WTC11 (cell line): ENCODE measurements around the gene SNAP29. TPM values are rescaled to one million over a fixed set of nuclear protein-coding genes. Genes with fewer than 3 reads are reported as not detected.

Experiments
- ATAC-seq: fragments of 200-7000 bp; cut with Tn5 transposase; 2 replicates; pipeline ENCODE4 v1.10.0; 2021; ENCODE audit warnings: mild to moderate bottlenecking, moderate library complexity
- CTCF ChIA-PET: fragments of 300-600 bp; sonication (Branson Sonifier 250); formaldehyde crosslinking; loops from one replicate; lab custom pipeline; 2021; ENCODE audit warnings: antibody characterized with exemption; lab: Charles Lee
- POLR2A ChIA-PET: fragments of 350-600 bp; sonication (Branson Sonifier 250); formaldehyde crosslinking; loops from one replicate; lab custom pipeline; 2021; ENCODE audit warnings: antibody characterized with exemption; lab: Charles Lee
- DNase-seq: peaks from one replicate; pipeline ENCODE4 v3.0.0; 2021; ENCODE audit warnings: low spot score
- H3K27ac Mint-ChIP-seq: 2 replicates; pipeline ENCODE4 v1.8.0; 2021; ENCODE audit warnings: mixed read lengths
- H3K27me3 Mint-ChIP-seq: 2 replicates; pipeline ENCODE4 v1.8.0; 2021; ENCODE audit warnings: low read depth, mild to moderate bottlenecking, moderate library complexity, mixed read lengths
- H3K36me3 Mint-ChIP-seq: 2 replicates; pipeline ENCODE4 v1.8.0; 2021; ENCODE audit warnings: mixed read lengths
- H3K4me1 Mint-ChIP-seq: 2 replicates; pipeline ENCODE4 v1.8.0; 2022; ENCODE audit warnings: mixed read lengths
- H3K4me3 Mint-ChIP-seq: 2 replicates; pipeline ENCODE4 v1.8.0; 2021; ENCODE audit warnings: mild to moderate bottlenecking, moderate library complexity, mixed read lengths
- H3K9me3 Mint-ChIP-seq: 2 replicates; pipeline ENCODE4 v1.8.0; 2021; ENCODE audit warnings: mixed read lengths
- ERG ChIP-seq: fragments of 250-450 bp; sonication (Bioruptor Pico); IDR thresholded peaks from 2 replicates; pipeline ENCODE4 v1.8.0; 2021; ENCODE audit warnings: mild to moderate bottlenecking
- ETV6 ChIP-seq: sonication (generic); formaldehyde crosslinking; IDR thresholded peaks from 2 replicates; pipeline ENCODE4 v1.8.1; 2022; ENCODE audit warnings: mild to moderate bottlenecking, missing genetic modification reagents
- FOXP1 ChIP-seq: sonication (generic); formaldehyde crosslinking; IDR thresholded peaks from 2 replicates; pipeline ENCODE4 v1.8.0; 2022; ENCODE audit warnings: missing genetic modification reagents, mild to moderate bottlenecking, moderate library complexity, borderline replicate concordance
- GABPB1 ChIP-seq: sonication (generic); formaldehyde crosslinking; IDR thresholded peaks from 2 replicates; pipeline ENCODE4 v1.8.1; 2023; ENCODE audit warnings: mild to moderate bottlenecking, missing genetic modification reagents
- HMGA2 ChIP-seq: fragments of 250-450 bp; sonication (Bioruptor Pico); IDR thresholded peaks from 2 replicates; pipeline ENCODE4 v1.4.0; 2021; ENCODE audit warnings: mild to moderate bottlenecking, moderate library complexity
- JAZF1 ChIP-seq: fragments of 250-450 bp; sonication (Bioruptor Pico); IDR thresholded peaks from 2 replicates; pipeline ENCODE4 v1.9.0; 2021; ENCODE audit warnings: moderate library complexity, mild to moderate bottlenecking, inconsistent platforms
- KAT7 ChIP-seq: sonication (generic); formaldehyde crosslinking; IDR thresholded peaks from 2 replicates; pipeline ENCODE4 v1.8.1; 2023; ENCODE audit warnings: missing genetic modification reagents, mild to moderate bottlenecking, borderline replicate concordance
- NFATC4 ChIP-seq: fragments of 250-450 bp; sonication (Bioruptor Pico); IDR thresholded peaks from 2 replicates; pipeline ENCODE4 v1.9.0; 2021; ENCODE audit warnings: mild to moderate bottlenecking
- TEAD4 ChIP-seq: sonication (generic); formaldehyde crosslinking; IDR thresholded peaks from 2 replicates; pipeline ENCODE4 v1.8.0; 2022; ENCODE audit warnings: mild to moderate bottlenecking, missing genetic modification reagents
- TP53 ChIP-seq: sonication (generic); formaldehyde crosslinking; IDR thresholded peaks from 2 replicates; pipeline ENCODE4 v1.8.1; 2023; ENCODE audit warnings: mild to moderate bottlenecking, missing genetic modification reagents
- ZBTB21 ChIP-seq: sonication (generic); formaldehyde crosslinking; IDR thresholded peaks from 2 replicates; pipeline ENCODE4 v1.8.1; 2023; ENCODE audit warnings: mild to moderate bottlenecking, missing genetic modification reagents, borderline replicate concordance
- ZNF396 ChIP-seq: fragments of 250-450 bp; sonication (Bioruptor Pico); IDR thresholded peaks from 2 replicates; pipeline ENCODE4 v1.8.0; 2021; ENCODE audit warnings: mild to moderate bottlenecking, moderate library complexity, borderline replicate concordance
- ZNF416 ChIP-seq: fragments of 250-450 bp; sonication (Bioruptor Pico); IDR thresholded peaks from 2 replicates; pipeline ENCODE4 v1.9.0; 2021; ENCODE audit warnings: mild to moderate bottlenecking, inconsistent platforms
- ZNF423 ChIP-seq: fragments of 250-450 bp; sonication (Bioruptor Pico); IDR thresholded peaks from 2 replicates; pipeline ENCODE4 v2.1.2; 2022; ENCODE audit warnings: mild to moderate bottlenecking, moderate library complexity
- ZSCAN18 ChIP-seq: fragments of 250-450 bp; sonication (Bioruptor Pico); IDR thresholded peaks from 2 replicates; pipeline ENCODE4 v2.1.2; 2022; ENCODE audit warnings: mild to moderate bottlenecking, moderate library complexity
- total RNA-seq: library from RNA; stranded (reverse); gene quantifications from 3 replicates; pipeline ENCODE4 v1.2.3, GENCODE V29; 2021
- TF ChIP-seq, protein P1 (sequence below): sonication (generic); formaldehyde crosslinking; IDR thresholded peaks from 2 replicates; pipeline ENCODE4 v1.8.1; 2023; ENCODE audit warnings: mild to moderate bottlenecking, missing genetic modification reagents
- TF ChIP-seq, protein P2 (sequence below): fragments of 250-450 bp; sonication (Bioruptor Pico); IDR thresholded peaks from 2 replicates; pipeline ENCODE4 v1.9.0; 2021; ENCODE audit warnings: mild to moderate bottlenecking, borderline replicate concordance

Gene SNAP29
- total RNA-seq, 1 experiment from 2014 or later = 14.7 TPM

DNA sequence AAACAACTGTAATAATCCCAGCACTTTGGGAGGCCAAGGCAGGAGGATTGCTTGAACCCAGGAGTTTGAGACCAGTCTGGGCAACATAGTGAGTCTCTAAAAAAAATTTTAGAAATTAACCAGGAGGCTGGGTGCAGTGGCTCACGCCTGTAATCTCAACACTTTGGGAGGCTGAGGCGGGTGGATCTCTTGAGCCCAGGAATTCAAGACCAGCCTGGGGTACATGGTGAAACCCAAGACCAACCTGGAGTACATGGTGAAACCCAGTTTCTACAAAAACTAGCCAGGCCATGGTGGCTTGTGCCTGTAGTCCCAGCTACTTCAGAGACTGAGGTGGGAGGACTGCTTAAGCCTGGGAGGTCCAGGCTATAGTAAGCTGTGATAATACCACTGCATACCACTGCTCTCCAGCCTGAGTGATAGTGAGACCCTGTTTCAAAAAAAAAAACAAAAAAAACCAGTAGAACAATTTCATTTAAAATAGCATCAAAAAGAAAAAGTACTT lies 11.4 kb upstream of the SNAP29 start (continued):
- TF ChIP-seq ZSCAN18 (CRISPR knock-in tag) = no peak
- no peak for TF ChIP-seq TP53 (CRISPR knock-in tag)

- Mint-ChIP-seq H3K4me1 (peaks cover 17% of the 10 kb centered on the region), H3K27me3 (no peaks in the 10 kb centered on the region), H3K27ac (no peak overlapping the region), H3K36me3 (no peaks in the 10 kb centered on the region), H3K9me3 (no peaks in the 10 kb centered on the region), H3K4me3 (no peak overlapping the region)
- DNase-seq (no peak), ATAC-seq (no peak)
- ChIA-PET POLR2A (no interaction called here), CTCF (no interaction called here)
- no peak for TF ChIP-seq ZNF416 (CRISPR knock-in tag)
- no peak for TF ChIP-seq ZNF396
- TF ChIP-seq, protein P1, sequence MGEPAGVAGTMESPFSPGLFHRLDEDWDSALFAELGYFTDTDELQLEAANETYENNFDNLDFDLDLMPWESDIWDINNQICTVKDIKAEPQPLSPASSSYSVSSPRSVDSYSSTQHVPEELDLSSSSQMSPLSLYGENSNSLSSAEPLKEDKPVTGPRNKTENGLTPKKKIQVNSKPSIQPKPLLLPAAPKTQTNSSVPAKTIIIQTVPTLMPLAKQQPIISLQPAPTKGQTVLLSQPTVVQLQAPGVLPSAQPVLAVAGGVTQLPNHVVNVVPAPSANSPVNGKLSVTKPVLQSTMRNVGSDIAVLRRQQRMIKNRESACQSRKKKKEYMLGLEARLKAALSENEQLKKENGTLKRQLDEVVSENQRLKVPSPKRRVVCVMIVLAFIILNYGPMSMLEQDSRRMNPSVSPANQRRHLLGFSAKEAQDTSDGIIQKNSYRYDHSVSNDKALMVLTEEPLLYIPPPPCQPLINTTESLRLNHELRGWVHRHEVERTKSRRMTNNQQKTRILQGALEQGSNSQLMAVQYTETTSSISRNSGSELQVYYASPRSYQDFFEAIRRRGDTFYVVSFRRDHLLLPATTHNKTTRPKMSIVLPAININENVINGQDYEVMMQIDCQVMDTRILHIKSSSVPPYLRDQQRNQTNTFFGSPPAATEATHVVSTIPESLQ (CRISPR knock-in tag) = no peak
- no peak for TF ChIP-seq GABPB1 (CRISPR knock-in tag)
- TF ChIP-seq ETV6 (CRISPR knock-in tag) = no peak
- TF ChIP-seq, protein P2, sequence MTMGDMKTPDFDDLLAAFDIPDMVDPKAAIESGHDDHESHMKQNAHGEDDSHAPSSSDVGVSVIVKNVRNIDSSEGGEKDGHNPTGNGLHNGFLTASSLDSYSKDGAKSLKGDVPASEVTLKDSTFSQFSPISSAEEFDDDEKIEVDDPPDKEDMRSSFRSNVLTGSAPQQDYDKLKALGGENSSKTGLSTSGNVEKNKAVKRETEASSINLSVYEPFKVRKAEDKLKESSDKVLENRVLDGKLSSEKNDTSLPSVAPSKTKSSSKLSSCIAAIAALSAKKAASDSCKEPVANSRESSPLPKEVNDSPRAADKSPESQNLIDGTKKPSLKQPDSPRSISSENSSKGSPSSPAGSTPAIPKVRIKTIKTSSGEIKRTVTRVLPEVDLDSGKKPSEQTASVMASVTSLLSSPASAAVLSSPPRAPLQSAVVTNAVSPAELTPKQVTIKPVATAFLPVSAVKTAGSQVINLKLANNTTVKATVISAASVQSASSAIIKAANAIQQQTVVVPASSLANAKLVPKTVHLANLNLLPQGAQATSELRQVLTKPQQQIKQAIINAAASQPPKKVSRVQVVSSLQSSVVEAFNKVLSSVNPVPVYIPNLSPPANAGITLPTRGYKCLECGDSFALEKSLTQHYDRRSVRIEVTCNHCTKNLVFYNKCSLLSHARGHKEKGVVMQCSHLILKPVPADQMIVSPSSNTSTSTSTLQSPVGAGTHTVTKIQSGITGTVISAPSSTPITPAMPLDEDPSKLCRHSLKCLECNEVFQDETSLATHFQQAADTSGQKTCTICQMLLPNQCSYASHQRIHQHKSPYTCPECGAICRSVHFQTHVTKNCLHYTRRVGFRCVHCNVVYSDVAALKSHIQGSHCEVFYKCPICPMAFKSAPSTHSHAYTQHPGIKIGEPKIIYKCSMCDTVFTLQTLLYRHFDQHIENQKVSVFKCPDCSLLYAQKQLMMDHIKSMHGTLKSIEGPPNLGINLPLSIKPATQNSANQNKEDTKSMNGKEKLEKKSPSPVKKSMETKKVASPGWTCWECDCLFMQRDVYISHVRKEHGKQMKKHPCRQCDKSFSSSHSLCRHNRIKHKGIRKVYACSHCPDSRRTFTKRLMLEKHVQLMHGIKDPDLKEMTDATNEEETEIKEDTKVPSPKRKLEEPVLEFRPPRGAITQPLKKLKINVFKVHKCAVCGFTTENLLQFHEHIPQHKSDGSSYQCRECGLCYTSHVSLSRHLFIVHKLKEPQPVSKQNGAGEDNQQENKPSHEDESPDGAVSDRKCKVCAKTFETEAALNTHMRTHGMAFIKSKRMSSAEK (CRISPR knock-in tag) = no peak
- no peak for TF ChIP-seq TEAD4
- TF ChIP-seq JAZF1 (CRISPR knock-in tag) = no peak
- TF ChIP-seq ZBTB21 (CRISPR knock-in tag) = no peak
- TF ChIP-seq ZNF423 (CRISPR knock-in tag) = no peak
- no peak for TF ChIP-seq NFATC4
- no peak for TF ChIP-seq ERG (CRISPR knock-in tag)
- TF ChIP-seq KAT7 (CRISPR knock-in tag) = no peak
- no peak for TF ChIP-seq HMGA2
- no peak for TF ChIP-seq FOXP1 (CRISPR knock-in tag)
Observed at GRCh38 chr22:20852076-20852475, 6.7 kb upstream of the SNAP29 start.
